GM21515 (cell line): ENCODE measurements around the gene HS3ST3B1.

Experiments used
- ATAC-seq: cut with Tn5 transposase; IDR thresholded peaks from one replicate; pipeline ENCODE4 v1.9.1; 2021; ENCODE audit not compliant: unreplicated experiment

Gene HS3ST3B1

DNA sequence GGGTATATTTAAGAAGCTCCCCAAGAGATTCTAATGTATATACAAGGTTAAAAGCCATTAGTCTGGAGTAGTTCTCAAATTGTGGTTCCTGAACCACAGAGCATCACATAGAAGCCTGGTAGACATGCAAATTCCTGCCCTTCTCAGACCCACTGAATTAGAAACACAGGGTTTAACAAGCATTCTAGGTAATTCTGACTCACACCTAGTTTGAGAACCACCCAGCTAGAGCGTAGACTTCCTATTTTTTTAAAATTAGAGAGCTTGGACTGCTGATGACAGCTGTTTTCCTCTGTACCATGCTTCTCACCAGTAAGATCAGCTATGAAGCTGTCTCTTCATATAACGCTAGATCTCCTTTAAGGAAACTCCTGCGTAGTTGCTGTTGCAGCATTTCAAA is 50.6 kb downstream of the HS3ST3B1 start:
- peak; percentile 86 for ATAC-seq

DNA sequence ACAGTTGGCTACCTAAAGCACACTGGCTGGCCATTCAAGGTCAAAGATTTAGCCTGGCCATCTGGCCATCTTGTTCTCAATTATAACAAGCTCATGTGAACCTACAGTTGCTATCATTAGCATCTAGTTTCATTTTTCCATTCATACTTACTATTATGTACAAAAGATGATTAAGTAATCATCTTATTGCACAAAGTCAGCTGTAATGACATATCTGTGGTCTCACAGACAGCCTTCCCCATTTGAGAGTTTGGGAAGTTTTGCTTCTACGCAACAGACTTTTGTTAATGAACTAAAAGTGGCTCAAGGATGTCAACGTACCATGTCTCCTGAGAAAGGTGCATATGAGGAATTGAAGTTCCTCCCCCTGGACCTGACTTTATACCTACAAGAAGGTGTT is 51.3 kb downstream of the HS3ST3B1 start:
- ATAC-seq = no peak

DNA sequence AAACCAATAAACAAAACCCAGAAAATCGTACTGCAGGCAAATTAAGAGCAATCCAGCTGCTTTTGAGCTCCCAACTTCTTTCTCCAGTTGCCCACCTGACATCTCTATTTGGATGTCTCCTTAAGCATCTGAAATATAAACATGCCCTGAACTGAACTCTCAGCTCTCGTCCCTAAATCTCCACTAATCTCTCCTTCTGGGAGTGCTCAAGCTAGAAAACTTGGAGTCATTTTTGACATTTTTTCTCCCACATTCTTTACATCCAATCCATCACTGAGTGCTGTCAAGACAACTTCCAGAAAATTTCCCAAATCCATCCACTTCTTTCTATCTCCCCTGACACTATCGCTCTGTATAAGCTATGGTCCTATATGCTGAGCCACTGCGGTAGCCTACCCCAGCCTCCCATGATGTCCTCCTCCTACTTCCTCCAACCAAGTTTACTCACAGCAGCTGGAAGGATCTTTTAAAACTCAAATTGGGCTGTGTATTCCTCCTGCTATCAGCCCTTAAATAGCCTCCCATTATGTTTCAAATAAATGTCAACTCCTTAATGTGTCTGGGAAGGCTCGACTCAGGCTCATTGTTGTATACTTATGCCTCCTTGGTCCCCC is 53.1 kb downstream of the HS3ST3B1 start:
- ATAC-seq = no peak

DNA sequence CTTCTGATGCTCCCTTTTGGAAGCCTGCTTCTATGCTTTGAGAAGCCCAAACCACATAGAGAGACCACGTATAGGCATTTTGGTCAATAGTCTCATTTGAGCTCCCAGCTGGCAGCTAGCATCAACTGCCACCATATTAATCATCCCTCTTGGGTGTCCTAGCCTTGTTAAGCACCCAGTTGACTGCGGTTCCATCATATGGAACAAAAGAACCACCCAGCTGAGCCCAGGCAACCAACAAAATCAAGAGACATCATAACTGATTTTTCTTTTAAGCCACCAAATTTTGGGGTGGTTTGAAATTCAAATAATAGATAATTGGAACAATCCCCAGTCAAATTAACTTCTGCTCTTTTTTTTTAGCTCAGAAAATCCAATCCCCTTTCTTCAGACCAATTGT is 53.9 kb downstream of the HS3ST3B1 start:
- ATAC-seq = no peak

DNA sequence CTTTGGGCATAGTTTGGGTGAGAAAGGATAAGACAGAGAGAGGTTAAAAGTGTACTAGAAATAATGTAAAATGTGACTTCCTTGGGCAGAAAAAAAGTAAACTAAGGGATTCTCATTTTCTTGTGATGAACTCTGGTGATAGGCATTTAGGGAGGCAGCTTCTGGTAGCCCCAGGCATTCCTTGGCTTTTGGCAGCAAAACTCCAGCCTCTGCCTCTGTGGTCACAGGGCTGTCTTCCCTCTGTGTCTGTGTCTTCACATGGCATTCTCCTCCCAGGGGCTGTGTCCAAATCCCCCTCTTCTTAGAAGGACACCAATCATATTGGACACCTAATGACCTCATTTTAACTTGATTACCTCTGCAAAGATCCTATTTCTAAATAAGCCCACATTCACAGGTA is 54.7 kb downstream of the HS3ST3B1 start:
- ATAC-seq = no peak

DNA sequence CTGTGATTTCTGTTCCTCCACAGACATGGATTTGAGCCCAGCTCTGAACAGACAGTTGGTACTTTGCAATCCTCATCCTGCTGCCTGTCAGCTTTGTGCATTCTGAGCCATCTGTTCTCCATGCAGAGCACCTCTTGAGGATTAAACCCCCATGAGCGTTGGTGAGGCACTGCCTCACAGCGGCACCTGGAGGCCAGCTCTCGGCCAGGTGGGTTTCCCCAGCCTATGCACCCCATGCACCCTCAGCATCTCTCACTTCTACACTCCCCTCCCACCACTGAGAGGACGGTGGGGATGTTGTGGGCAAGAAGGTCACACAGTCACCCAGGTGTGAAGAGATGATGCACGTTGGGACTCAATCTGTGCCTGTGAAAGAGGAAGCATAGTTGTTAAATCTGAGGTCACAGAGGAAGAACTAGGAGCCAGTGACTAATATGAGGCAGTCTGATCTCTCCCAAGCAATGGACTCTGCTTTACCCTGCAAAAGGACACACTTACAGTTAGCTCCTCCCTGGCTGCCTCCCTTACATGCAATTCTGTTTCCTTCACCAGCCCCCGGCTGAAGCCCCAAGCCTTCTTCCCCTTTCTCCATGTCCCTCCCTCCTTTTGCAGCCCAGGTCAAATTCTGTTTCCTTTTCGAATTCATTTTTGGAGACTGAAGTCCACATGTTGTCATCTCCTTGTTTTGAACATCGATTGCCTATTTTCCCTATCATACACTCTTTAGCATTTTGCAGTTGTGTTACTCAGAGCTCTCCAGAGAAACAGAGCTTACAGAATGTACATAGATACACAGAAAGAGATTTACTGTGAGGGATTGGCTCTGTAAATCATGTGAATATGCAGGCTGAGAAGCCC is 58.5 kb downstream of the HS3ST3B1 start:
- peak; percentile 98 for ATAC-seq

DNA sequence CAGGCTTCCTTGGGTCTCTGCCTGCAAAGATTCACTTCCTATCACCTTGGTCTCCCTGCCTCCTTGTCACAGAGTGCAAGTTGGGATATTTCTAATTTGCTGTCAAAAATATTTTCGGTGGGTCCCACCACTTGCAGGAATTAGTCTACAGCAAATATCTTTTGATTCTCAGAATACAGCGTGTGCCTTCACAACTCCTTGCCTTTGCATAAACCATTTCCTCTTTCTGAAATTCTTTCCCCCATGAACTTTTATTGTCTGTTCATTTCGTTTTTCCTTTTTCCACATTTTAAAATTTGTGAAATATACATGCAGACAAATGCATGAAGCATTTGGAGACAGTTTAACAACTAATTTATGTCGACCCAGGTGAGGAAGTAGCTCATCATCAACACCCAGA is 60.0 kb downstream of the HS3ST3B1 start:
- ATAC-seq = no peak

DNA sequence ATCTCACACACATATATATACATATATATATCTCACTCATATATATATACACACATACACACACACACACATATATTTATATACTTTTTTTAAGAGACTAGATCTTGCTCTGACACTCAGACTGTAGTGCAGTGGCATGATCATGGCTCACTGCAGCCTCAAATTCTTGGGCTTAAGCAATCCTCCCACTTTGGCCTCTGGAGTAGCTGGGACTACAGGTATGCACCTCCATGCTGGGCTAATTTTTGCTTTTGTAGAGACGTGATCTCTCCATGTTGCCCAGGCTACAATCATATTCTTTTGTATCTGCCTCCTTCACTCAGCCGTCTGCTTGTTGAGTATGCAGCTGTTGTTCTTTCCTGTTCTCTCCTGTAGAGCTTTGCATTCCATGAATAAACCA is 60.6 kb downstream of the HS3ST3B1 start:
- ATAC-seq = no peak

DNA sequence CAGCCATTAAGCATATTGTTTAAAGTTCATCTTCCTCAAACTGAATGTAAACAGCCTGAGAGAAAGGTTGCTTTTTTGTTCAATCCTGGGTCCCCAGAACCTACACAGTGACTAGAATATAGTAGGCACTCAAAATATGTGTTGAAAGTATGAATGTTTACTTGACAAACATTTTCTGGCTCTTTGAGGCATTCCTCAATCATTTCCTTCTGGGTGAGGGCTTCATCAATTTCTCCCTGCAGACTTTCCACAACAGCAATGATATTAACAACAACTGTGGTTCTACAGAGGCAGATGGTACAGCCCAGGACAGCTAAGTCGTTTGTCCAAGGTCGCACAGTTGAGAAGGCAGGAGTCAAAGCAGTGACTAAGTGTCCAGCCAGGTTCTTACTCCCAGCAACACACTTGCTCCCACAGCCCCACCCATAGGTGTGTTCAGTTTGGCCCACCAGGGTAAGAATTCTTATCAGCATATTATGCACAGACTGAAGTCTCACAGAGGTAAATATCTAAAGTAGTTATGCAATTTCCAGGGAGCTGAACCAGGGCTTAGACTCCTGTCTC is 61.1 kb downstream of the HS3ST3B1 start:
- no peak for ATAC-seq

DNA sequence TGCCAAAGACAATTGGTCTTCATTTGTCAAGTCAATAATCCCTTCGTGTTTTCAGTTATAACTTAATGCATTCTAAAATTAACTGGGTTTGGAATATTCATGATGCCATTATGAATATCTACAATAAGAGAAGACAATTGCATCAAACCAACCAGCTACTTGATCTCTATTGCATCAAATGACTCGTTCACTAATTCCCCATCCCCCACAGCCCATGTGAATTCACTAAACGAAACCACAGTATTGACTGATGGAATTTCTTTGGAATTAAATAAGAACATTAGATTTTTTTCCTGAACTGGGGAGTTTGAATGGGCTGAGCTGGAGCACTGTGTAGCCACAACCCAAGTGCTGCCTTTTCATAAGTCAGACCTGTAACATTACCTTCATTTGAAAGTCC is 65.3 kb downstream of the HS3ST3B1 start:
- no peak for ATAC-seq

DNA sequence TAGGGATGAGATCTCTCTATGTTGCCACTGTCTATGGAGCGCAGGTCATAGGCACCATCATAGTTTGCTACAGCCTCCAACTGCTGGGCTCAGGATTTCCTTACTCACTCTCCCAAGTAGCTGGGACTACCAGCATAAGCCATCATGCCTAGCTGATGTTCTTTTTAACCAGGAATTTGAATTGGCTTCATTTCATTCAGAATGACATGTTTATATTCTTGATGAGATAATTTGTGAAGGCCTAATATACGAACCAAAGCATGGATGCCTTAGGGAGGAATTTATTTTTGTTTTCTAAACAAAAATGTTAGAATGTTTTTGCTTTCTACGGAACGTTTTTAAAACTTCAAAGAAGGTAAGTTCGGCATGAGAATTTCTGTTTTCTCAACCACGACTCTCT is 71.6 kb downstream of the HS3ST3B1 start:
- ATAC-seq = no peak

DNA sequence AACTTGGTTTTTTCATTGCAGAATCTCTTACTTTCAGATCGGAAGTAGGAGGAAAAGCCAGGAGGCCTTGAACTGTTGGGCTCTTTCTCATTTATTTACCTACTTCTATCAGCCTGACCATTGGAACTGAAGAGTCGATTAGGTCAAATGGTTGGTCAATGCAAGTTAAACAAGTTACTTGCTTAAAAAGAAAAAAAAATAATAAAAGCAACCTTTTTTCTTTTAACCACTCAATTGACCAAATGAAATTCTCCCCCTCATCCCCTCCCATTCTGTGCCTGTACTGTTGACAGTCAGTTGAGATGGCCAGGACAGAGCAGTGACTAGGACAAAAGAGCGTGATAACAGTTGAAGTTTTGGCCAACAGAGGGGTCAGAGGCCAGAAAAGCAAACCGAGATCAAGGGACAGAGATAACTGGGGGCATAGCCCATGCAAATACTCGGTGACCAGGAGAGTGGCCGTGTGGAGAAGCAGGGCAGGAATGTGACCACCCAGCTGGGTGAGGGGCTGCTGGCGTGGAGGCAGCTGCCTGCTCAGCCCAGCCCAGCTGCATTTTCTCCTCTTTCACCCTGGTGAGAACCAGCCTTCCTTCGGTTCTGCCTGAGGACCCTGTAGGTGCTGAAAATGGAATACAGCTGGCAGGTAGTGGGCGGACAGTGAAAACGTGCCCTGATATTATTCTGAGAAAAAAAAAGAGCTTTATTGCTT is 72.2 kb downstream of the HS3ST3B1 start:
- no peak for ATAC-seq

DNA sequence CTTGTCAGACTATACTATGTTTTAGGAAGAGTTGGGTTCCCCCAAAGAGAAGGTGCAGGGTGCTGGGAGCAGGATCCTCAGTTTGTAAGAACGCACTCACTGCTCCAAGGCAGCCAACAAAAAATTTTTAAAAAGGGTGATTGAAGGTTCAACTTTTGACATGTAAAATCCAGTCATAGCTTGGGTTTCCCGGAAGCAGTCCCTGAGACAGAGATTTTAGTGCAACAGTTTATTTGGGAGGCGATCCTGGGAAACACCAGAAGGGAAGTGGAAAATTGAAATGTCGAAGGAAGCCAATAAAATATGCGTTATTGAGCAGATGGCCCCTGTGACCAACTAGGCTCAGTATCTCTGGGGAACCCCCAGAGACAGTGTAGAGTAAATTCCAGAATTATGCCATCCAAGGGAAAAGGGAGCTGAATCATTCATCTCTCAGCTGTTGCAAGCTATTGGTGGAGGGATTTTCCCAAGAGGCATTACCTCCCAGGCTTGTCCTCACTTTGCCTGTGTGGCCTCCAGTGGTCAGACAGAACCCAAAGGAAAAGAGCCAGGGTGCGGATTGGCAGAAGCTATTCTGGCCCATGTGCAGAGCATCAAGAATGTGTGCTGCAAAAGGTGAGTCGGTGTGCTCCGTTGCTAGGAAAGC is 72.9 kb downstream of the HS3ST3B1 start:
- ATAC-seq = no peak

DNA sequence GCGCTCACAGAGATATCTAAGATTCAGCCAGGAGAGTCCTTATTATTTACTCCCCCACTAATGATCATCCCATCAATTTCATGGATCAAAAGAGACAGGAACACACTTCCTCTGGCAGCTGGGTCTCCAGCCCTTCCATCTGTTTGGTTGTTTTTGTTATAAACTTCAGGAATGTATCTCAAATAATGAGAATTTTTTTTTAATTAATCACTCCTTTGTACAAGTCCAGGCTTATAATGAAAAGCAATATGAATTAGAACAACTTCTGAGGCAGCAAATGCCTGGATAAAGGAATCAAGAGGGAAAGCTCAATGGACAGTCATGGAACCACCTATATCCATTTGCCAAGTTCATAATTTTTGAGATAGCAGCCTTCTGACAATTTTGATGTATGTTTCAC is 73.4 kb downstream of the HS3ST3B1 start:
- ATAC-seq = no peak

DNA sequence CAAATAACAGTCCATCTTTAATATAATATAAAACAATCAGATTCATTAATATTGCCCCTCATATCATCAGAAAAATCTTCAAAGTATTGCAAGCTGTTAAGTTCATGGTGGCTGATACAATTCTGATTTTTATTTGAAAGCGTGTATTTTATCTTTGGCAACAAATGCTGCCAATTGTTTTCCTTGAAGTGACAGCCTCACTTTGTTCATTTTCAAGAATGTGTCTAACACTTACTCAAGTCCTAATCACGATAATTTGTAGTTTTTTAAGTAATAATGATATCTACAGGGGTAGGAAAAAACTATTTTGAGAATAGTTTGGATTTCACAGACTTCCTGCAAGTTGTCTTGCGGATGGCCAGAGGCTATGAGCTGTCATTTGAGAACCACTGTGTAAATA is 75.8 kb downstream of the HS3ST3B1 start:
- ATAC-seq = no peak

DNA sequence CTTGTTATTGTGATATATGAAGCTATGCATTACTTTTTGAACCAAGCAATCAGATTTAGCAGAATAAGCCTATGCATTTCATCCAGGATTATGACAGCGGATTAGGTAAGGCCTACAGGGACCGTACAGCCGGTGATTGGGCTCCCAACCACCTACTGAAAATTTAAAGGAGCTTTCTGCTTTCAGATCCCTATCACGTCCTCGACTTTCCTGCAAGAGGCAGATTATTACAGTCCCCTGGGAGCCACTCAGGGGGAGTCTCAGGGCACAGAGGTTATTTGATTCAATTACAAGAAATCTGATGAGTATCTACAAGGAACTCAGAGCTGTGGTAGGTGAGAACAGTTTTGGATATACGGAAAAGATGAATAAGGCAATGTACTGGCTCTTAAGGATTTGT is 80.7 kb downstream of the HS3ST3B1 start:
- ATAC-seq = no peak

DNA sequence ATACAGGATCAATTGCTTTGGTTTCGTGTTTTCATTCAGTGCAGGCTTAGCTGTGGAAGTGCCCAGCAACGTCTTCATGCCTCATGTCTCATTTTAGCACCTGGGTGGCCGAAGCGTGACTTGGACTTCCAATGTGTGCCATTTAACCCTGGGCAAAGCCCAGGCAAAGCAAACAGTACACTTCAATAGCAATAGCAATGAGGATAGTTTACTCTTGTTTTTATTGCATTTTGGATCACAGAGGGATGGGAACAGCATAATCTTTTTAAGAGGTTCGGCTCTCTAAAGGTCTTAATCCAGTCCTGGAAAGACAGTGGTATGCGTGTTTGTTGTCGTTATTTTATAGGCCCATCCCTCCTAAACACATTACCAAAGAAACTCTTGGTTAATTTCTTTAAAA is 86.2 kb downstream of the HS3ST3B1 start:
- no peak for ATAC-seq

DNA sequence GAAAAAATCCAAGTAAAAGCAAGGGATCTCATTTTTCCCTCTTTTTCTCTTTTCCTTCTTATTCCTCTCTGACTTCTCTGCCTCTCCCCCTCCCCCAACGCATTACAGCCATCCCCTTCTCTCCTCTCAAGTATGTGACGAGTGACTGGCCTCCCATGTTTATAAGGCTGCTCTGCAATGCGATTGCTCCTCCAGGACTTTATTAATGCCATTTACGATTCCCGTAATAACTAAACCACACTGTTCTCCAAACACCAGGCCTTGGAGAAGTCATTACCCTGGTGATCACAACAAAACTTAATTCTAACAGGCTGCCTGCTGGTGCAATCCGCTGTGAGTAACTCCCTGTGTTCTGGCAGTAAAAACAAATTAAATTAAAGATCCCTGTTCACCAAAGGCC is 88.8 kb downstream of the HS3ST3B1 start:
- ATAC-seq = no peak

DNA sequence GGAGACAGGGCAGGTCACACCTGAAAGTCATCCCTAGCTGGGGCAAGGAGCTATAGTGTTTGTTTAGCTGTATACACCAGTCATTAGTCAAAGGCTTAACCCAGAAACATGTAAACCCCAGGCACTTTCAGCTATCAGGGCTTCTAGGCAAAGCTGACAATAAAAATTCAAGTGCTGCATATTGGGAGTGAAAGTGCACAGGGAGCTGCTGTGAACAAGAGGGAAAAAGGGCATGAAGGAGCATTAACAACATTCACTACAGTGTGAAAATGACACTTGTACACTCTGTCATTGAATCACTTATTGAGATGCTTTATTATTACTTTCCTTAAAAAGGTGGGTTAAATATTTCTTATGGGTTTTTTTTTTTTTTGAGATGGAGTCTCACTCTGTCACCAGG is 92.8 kb downstream of the HS3ST3B1 start:
- no peak for ATAC-seq

DNA sequence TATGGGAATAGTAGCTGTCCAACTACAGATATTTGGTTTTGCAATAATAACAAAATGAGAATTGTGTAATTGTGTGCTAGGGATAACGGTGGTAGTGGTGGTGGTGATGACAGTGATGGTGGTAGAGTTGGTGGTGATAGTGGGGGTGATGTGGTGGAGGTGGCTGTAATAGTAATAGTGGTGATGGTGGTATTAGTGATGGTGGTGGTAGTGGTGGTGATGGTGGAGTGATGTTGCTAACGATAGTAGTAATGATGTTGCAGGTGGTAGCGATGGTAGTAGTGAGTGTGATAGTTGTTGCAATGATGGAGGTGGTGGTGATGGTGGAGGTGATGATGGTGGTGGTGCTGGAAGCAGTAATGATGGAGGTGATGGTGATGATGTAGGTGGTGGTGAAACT is 94.4 kb downstream of the HS3ST3B1 start:
- ATAC-seq = no peak

DNA sequence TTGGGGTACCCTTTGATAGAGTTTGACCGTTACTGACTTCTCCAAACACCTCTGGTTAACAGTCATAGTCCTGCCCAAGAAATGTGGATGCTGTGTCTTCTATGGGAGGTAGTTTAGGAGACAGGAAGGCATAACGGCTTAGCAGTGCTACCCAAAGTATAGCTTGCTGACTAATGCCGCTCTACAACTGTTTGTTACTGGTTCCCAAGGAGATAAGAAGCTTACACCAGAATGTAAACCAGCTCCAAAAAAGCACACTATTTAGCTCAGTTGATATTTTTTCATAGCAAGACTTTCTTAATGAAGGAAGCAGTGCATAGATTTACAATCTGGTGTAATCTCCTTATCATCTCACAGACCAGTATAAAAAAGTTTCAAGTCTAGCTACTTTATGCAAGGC is 95.7 kb downstream of the HS3ST3B1 start:
- no peak for ATAC-seq
